ENCODE data around the gene TAF5L.

The TAF5L gene

DNA sequence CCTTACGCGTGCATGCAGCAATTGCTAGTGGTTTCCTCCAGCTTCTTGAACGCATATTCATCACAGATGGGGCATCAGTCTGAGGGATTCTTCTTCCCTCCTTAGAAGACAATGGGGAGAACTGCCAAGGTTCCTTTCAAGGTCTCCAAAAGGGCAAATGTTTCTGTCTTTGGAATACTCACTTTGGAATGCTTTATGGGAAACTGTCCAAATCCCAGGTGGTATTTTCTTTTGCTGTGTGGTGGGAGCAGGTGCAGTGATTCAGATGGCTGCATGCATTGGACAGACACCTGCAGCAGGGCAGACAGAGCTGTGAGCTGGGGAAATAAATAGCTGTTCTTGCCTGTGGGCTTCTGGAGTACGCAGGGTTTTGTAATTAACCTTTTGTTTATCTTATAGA lies 40.7 kb upstream of the TAF5L start:
- in situ Hi-C loops (cut with HindIII; ENCODE audit: low sequenced_read_pairs) = no loop called here
- H3K4me3 ChIP-seq (ENCODE audit: low read depth, low read length) = no peak overlapping the region
- DNase-seq (ENCODE audit: low read depth, low spot score) = no peak
- TF ChIP-seq, protein P1, sequence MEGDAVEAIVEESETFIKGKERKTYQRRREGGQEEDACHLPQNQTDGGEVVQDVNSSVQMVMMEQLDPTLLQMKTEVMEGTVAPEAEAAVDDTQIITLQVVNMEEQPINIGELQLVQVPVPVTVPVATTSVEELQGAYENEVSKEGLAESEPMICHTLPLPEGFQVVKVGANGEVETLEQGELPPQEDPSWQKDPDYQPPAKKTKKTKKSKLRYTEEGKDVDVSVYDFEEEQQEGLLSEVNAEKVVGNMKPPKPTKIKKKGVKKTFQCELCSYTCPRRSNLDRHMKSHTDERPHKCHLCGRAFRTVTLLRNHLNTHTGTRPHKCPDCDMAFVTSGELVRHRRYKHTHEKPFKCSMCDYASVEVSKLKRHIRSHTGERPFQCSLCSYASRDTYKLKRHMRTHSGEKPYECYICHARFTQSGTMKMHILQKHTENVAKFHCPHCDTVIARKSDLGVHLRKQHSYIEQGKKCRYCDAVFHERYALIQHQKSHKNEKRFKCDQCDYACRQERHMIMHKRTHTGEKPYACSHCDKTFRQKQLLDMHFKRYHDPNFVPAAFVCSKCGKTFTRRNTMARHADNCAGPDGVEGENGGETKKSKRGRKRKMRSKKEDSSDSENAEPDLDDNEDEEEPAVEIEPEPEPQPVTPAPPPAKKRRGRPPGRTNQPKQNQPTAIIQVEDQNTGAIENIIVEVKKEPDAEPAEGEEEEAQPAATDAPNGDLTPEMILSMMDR (IDR thresholded peaks at IDR 0.05; ENCODE audit: low read depth, low read length) = no peak

DNA sequence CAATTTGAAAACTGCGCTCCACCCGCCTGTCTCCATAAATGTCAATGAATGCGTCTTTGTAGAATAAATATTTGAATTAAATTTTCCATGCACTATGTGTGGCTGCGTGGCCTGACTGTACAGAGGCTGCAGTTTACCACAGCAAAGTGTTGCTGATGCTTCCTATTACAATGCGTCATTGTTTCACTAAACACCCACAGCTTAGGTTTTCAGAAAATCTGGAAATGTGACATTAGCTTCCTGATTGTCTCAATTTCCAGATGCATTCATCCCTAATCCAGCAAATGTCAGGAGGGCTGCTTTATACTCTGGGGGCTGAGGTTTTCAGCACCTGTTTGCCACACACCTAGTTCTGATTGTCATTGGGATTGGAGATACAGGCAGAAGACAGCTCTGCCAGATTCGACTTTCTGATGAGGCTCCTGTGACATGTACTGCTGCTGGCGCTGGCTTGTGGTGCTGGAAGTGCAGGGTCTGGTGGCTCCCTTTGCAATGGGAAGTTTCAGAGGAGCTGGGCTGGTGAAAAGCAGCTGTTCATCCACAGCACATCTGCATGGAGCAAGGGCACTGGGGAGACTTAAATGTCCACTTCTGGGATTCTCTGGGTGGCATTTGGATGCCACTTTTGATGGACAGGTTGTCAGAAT lies 40.1 kb upstream of the TAF5L start:
- in situ Hi-C loops (cut with HindIII; ENCODE audit: low sequenced_read_pairs) = no loop called here
- H3K4me3 ChIP-seq (ENCODE audit: low read depth, low read length) = no peak overlapping the region
- DNase-seq (ENCODE audit: low read depth, low spot score) = no peak
- TF ChIP-seq, protein P1 (IDR thresholded peaks at IDR 0.05; ENCODE audit: low read depth, low read length) = no peak

DNA sequence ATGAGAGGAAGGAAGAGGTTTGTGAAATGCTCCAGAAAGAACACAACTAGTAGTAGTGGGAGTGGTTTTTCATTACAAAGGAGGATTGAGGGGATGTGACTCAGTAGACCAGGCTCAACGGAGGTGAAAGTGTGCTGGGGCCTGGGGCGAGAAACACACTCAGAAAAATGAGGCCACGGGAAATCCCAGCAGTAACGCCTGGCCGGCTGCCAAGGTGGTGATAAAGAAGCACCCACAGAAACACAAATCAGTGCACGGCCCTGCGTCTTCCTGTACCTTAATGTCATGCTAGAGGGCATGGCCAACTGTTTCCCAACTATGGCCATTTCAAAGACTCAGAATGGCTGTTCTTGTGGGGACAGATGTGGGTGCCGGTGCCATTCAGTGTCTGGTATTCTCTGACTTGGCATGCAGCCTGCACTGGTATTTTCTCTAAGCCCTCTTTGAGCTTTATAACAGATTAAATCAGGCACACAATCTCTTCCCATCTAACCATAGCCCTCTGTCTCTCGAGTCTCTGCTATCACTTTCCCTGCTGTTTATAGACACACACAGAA lies 38.3 kb upstream of the TAF5L start:
- TF ChIP-seq, protein P1 (IDR thresholded peaks at IDR 0.05; ENCODE audit: low read depth, low read length) = no peak
- in situ Hi-C loops (cut with HindIII; ENCODE audit: low sequenced_read_pairs) = no loop called here
- DNase-seq (ENCODE audit: low read depth, low spot score) = peak; percentile 46
- H3K4me3 ChIP-seq (ENCODE audit: low read depth, low read length) = no peak overlapping the region

DNA sequence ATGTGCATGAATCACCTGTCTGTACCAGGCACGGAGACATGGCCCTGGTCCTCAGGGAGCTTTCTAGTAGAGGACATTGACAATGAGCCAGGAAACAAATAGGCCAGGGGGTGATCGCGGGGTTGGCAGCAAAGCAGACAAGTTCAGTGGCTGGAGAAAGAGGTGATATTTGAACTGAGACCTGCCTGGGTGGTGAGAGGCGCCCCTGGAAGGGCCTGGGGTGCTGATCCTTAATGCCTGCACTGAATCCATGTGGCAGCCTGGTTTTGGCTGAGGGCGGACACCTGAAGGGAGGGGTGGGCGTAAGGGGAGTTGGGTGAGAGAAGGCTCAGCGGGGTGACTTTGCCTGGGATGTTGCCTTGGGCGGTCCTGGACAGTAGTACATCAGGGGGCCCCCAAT lies 36.0 kb upstream of the TAF5L start:
- DNase-seq (ENCODE audit: low read depth, low spot score) = no peak
- TF ChIP-seq, protein P1 (IDR thresholded peaks at IDR 0.05; ENCODE audit: low read depth, low read length) = no peak
- H3K4me3 ChIP-seq (ENCODE audit: low read depth, low read length) = no peak overlapping the region
- in situ Hi-C loops (cut with HindIII; ENCODE audit: low sequenced_read_pairs) = no loop called here

DNA sequence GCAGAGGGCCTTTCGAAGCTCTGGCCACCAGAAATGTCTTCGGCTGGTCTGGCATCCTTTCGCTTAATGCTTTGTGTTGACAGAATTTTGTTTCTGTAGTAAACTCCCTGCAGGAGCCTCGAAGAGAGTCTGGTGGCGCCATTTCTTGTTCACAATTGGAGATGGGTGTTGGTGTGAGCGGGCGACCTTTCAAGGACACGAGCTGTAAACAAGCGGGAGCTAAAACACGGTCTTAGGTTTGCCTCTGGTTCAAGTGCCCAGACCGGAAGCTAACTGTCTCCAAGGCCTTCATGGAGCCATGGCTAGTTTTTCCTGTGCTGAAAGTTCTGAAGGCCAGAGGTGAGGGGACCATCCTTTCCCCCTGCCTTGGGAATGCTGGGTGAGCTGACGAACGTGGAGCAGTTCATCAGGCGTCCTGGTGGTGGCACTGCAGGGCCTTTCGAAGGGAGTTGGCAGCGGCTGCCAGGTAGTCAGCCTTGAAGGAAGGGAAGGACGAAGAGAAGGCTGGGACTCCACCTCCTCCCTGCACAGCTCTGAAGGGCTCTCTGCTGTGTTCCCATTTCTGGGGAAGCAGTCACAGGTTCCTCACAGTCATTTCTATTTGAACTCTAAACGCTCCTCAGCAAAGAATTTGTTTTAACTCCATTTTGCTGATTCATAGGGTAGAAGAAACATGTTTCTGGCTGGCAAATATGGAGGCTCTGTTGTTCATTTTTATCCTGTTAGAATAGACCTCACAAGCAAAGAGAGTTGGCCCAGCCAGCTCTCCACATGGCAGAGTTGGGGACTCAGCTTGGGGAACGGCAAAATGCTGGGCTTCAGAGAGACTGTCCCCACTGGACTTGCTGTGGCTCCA lies 35.3 kb upstream of the TAF5L start:
- H3K4me3 ChIP-seq (ENCODE audit: low read depth, low read length) = no peak overlapping the region
- TF ChIP-seq, protein P1 (IDR thresholded peaks at IDR 0.05; ENCODE audit: low read depth, low read length) = peak; percentile 95
- in situ Hi-C loops (cut with HindIII; ENCODE audit: low sequenced_read_pairs) = no loop called here
- DNase-seq (ENCODE audit: low read depth, low spot score) = peak; percentile 71

DNA sequence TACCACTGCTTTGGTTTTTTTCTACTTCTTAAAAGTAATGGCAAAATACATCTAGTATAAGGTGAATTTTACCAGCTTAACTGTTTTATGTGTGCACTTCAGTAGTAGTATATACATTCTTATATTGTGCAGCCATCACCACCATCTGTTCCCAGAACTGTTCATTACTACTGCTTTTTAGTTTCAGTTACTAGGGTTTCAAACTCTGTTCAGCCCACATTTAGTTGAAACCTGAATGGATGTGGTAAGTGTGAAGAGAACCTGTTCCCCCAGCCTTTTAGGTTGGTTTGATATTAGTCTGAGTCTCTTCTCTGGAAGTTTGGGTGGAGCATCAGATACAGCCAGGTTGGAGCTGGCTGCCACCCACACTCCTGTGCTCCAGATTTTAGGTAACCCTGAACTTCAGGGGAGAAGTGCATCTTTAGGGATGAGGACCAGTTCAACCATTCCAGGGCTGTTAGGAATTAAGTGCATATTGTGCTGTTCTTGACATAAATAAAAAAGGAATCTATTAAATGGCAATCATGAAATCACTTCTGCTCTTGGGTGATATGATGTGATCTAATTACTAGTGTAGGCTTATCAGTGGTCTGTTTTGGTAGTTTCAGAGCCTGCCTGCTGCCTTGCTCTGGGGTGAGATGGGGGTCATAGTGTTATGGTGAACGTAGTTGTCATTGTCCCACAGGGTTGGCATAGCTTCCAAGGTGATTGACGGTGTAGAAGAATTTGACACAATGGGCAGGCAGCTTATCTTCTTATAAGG lies 32.3 kb upstream of the TAF5L start:
- TF ChIP-seq, protein P1 (IDR thresholded peaks at IDR 0.05; ENCODE audit: low read depth, low read length) = no peak
- in situ Hi-C loops (cut with HindIII; ENCODE audit: low sequenced_read_pairs) = no loop called here
- DNase-seq (ENCODE audit: low read depth, low spot score) = no peak
- no peak overlapping the region for H3K4me3 ChIP-seq (ENCODE audit: low read depth, low read length)
